Stomach (tissue), 4 donors: Measurements from ENCODE around the gene CASP2.

Source experiments
- CTCF ChIP-seq, 7 experiments: fragments of 450-650 bp in 4 of 7; fragments of 200-600 bp in 3 of 7; sonication (generic) in 3 of 7; IDR thresholded peaks; one replicate each; pipeline ENCODE4 v1.5.1; 2016 to 2019; ENCODE audit warnings: antibody characterized with exemption in 7 of 7, control low read depth in 2 of 7, mild to moderate bottlenecking in 1 of 7
- EP300 ChIP-seq: sonication (generic); formaldehyde crosslinking; IDR thresholded peaks from one replicate; pipeline ENCODE4 v1.6.1; 2017; ENCODE audit warnings: antibody characterized with exemption
- POLR2A ChIP-seq, 4 donors: fragments of 450-650 bp; IDR thresholded peaks; one replicate each; pipeline ENCODE4 v1.6.1; 2016; ENCODE audit warnings: antibody characterized with exemption in 4 of 4, control low read depth in 2 of 4, mild to moderate bottlenecking in 1 of 4, moderate library complexity in 1 of 4
- POLR2AphosphoS5 ChIP-seq, 3 donors: sonication (generic); formaldehyde crosslinking; IDR thresholded peaks; one replicate each; pipeline ENCODE4 v1.6.1; 2016; ENCODE audit warnings: antibody characterized with exemption in 3 of 3

DNA sequence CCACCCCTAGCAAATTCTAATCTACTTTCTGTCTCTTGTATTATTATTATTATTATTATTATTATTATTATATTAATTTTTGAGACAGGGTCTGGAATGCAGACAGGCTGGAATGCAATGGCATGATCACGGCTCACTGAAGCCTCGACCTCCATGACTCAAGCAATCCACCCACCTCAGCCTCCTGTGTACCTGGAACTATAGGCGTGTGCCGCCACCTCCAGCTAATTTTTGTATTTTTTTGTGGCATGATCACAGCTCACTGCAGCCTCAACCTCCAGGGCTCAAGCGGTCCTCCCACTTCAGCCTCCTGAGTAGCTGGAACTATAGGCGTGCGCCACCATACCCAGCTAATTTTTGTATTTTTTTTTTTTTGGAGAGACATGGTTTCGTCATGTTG, 6.0 kb upstream of the CASP2 start:
- TF ChIP-seq CTCF (IDR thresholded peaks at IDR 0.05) (no peak), EP300 (no peak), POLR2A (IDR thresholded peaks at IDR 0.05) (no peak), POLR2AphosphoS5 (IDR thresholded peaks at IDR 0.05) (no peak)
